MM.1S (cell line): Measurements from ENCODE around the gene RNF212B.

Experiments
- CTCF ChIP-seq: fragments of 300-600 bp; sonication (generic); IDR thresholded peaks from 2 replicates; pipeline ENCODE4 v1.5.1; 2016; ENCODE audit warnings: antibody characterized with exemption, low read length, mixed read lengths
- EZH2 ChIP-seq: fragments of 300-600 bp; sonication (generic); optimal IDR thresholded peaks from 2 replicates; pipeline ENCODE3; 2017; ENCODE audit warnings: low read depth, mild to moderate bottlenecking, antibody characterized with exemption, low read length, mixed read lengths
- EZH2phosphoT487 ChIP-seq: fragments of 300-600 bp; sonication (generic); IDR thresholded peaks from 2 replicates; pipeline ENCODE4 v1.6.1; 2018; ENCODE audit warnings: antibody characterized with exemption, low read length

GRCh38 chr14:23284654-23285529 is 47.2 kb downstream of the RNF212B start:
- TF ChIP-seq EZH2, result no peak
- no peak for TF ChIP-seq CTCF
- TF ChIP-seq EZH2phosphoT487, result no peak
